ENCODE data around the gene PBXIP1.

Gene PBXIP1

DNA sequence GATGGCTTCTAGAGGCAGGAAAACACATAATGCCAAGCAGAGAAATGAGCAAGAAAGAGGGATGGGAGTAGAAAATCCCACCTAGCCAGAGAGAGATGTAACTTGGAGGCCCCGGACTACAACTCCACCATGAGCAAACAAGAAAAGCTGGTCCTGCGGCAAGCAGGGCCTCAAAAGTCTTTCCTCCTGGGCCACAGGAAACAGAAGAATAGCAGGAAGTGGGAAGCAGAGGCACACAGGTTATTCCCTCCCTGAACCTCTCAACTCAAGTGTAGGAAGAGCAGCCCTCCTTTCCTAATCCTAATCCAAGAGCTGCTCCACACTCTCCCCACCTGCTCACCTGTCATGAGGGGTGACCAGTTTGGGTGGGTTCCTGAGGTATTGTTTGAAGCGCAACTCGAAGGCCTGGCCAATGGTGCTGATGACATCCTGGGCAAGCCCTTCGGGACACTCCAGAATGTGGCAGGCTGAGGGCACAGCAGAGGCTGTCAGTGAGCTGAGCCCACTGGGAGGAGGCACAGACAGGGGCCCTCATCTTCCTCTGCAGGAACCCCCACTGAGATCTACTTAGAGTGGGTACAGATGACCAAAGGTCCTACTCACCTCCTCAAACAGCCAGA is 11.5 kb upstream of the PBXIP1 start (continued):
- TF ChIP-seq BACH2 (CRISPR knock-in tag; IDR thresholded peaks at IDR 0.05; ENCODE audit: borderline replicate concordance) (no peak), TCF4 (CRISPR knock-in tag; IDR thresholded peaks at IDR 0.05; ENCODE audit: borderline replicate concordance) (no peak)

DNA sequence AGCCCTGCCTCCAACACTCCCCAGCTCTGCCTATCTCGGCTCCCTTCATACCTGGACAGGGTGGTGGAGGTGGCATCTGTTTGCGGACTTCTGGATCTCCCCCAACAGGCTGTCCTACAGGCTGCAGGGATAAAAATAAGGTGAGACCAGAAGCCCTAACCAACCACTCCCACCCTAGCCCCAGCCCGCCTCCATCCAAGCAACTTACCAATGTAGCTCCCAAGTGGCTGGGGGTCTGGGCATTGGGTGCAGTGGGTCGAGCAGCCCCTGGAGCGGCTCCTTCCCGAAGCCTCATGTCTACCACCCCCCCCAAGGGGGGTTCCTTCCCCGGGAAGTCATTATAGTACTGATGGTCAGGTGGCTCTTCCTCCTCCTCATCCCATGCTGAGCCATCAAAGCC is 10.2 kb upstream of the PBXIP1 start:
- no peak for TF ChIP-seq ZNF565 (CRISPR knock-in tag; conservative IDR thresholded peaks at IDR 0.05; ENCODE audit: low read depth)
- TF ChIP-seq ISL1 (CRISPR knock-in tag; IDR thresholded peaks at IDR 0.05): no peak
- TF ChIP-seq ZFP30 (CRISPR knock-in tag; IDR thresholded peaks at IDR 0.05): no peak
- no peak for TF ChIP-seq TCF4 (CRISPR knock-in tag; IDR thresholded peaks at IDR 0.05; ENCODE audit: borderline replicate concordance)
- TF ChIP-seq SNAI2 (CRISPR knock-in tag; IDR thresholded peaks at IDR 0.05): no peak
- TF ChIP-seq TOX (CRISPR knock-in tag; IDR thresholded peaks at IDR 0.05; ENCODE audit: borderline replicate concordance): no peak
- no peak for TF ChIP-seq ZNF8 (CRISPR knock-in tag; IDR thresholded peaks at IDR 0.05)
- no peak for TF ChIP-seq ZC3H10 (CRISPR knock-in tag; IDR thresholded peaks at IDR 0.05)
- no peak for TF ChIP-seq OSR1 (CRISPR knock-in tag; IDR thresholded peaks at IDR 0.05)
- TF ChIP-seq ARNTL (CRISPR knock-in tag; IDR thresholded peaks at IDR 0.05; ENCODE audit: borderline replicate concordance, low read depth): no peak
- no peak for TF ChIP-seq ZNF70 (CRISPR knock-in tag; IDR thresholded peaks at IDR 0.05)
- TF ChIP-seq, protein P1, sequence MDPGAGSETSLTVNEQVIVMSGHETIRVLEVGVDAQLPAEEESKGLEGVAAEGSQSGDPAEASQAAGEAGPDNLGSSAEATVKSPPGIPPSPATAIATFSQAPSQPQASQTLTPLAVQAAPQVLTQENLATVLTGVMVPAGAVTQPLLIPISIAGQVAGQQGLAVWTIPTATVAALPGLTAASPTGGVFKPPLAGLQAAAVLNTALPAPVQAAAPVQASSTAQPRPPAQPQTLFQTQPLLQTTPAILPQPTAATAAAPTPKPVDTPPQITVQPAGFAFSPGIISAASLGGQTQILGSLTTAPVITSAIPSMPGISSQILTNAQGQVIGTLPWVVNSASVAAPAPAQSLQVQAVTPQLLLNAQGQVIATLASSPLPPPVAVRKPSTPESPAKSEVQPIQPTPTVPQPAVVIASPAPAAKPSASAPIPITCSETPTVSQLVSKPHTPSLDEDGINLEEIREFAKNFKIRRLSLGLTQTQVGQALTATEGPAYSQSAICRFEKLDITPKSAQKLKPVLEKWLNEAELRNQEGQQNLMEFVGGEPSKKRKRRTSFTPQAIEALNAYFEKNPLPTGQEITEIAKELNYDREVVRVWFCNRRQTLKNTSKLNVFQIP (CRISPR knock-in tag; IDR thresholded peaks at IDR 0.05; ENCODE audit: borderline replicate concordance, low read depth): no peak
- TF ChIP-seq, protein P2, sequence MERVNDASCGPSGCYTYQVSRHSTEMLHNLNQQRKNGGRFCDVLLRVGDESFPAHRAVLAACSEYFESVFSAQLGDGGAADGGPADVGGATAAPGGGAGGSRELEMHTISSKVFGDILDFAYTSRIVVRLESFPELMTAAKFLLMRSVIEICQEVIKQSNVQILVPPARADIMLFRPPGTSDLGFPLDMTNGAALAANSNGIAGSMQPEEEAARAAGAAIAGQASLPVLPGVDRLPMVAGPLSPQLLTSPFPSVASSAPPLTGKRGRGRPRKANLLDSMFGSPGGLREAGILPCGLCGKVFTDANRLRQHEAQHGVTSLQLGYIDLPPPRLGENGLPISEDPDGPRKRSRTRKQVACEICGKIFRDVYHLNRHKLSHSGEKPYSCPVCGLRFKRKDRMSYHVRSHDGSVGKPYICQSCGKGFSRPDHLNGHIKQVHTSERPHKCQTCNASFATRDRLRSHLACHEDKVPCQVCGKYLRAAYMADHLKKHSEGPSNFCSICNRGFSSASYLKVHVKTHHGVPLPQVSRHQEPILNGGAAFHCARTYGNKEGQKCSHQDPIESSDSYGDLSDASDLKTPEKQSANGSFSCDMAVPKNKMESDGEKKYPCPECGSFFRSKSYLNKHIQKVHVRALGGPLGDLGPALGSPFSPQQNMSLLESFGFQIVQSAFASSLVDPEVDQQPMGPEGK (CRISPR knock-in tag; IDR thresholded peaks at IDR 0.05; ENCODE audit: borderline replicate concordance): no peak
- no peak for ATAC-seq

DNA sequence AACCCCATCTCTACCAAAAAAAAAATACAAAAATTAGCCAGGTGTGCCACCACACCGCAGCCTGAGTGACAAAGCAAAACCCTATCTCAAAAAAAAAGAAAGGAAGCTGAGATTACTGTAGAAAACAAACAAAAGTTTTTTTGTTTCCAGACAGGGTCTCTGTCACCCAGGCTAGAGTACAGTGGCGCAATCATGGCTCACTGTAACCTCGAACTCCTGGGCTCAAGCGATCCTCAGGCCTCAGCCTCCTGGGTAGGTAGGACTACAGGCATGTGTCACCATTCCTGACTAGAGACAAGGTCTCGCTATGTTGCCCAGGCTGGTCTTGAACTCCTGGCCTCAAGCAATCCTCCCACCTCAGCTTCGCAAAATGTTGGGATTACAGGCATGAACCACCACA is 8.5 kb upstream of the PBXIP1 start:
- ATAC-seq: no peak
- TF ChIP-seq BACH2 (CRISPR knock-in tag; IDR thresholded peaks at IDR 0.05; ENCODE audit: borderline replicate concordance) (no peak), ZNF8 (CRISPR knock-in tag; IDR thresholded peaks at IDR 0.05) (no peak), TOX (CRISPR knock-in tag; IDR thresholded peaks at IDR 0.05; ENCODE audit: borderline replicate concordance) (no peak), OSR1 (CRISPR knock-in tag; IDR thresholded peaks at IDR 0.05) (no peak), ARNTL (CRISPR knock-in tag; IDR thresholded peaks at IDR 0.05; ENCODE audit: borderline replicate concordance, low read depth) (no peak), ESRRG (CRISPR knock-in tag; IDR thresholded peaks at IDR 0.05) (no peak), ZFP3 (CRISPR knock-in tag; IDR thresholded peaks at IDR 0.05) (no peak), RARB (CRISPR knock-in tag; IDR thresholded peaks at IDR 0.05) (no peak), ZFP30 (CRISPR knock-in tag; IDR thresholded peaks at IDR 0.05) (no peak), GLIS3 (CRISPR knock-in tag; IDR thresholded peaks at IDR 0.05) (no peak), ZC3H10 (CRISPR knock-in tag; IDR thresholded peaks at IDR 0.05) (no peak), ZNF565 (CRISPR knock-in tag; conservative IDR thresholded peaks at IDR 0.05; ENCODE audit: low read depth) (no peak)
- TF ChIP-seq, protein P3, sequence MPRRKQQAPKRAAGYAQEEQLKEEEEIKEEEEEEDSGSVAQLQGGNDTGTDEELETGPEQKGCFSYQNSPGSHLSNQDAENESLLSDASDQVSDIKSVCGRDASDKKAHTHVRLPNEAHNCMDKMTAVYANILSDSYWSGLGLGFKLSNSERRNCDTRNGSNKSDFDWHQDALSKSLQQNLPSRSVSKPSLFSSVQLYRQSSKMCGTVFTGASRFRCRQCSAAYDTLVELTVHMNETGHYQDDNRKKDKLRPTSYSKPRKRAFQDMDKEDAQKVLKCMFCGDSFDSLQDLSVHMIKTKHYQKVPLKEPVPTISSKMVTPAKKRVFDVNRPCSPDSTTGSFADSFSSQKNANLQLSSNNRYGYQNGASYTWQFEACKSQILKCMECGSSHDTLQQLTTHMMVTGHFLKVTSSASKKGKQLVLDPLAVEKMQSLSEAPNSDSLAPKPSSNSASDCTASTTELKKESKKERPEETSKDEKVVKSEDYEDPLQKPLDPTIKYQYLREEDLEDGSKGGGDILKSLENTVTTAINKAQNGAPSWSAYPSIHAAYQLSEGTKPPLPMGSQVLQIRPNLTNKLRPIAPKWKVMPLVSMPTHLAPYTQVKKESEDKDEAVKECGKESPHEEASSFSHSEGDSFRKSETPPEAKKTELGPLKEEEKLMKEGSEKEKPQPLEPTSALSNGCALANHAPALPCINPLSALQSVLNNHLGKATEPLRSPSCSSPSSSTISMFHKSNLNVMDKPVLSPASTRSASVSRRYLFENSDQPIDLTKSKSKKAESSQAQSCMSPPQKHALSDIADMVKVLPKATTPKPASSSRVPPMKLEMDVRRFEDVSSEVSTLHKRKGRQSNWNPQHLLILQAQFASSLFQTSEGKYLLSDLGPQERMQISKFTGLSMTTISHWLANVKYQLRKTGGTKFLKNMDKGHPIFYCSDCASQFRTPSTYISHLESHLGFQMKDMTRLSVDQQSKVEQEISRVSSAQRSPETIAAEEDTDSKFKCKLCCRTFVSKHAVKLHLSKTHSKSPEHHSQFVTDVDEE (CRISPR knock-in tag; IDR thresholded peaks at IDR 0.05): no peak
- TF ChIP-seq, protein P2 (CRISPR knock-in tag; IDR thresholded peaks at IDR 0.05; ENCODE audit: borderline replicate concordance): no peak
- TF ChIP-seq, protein P4, sequence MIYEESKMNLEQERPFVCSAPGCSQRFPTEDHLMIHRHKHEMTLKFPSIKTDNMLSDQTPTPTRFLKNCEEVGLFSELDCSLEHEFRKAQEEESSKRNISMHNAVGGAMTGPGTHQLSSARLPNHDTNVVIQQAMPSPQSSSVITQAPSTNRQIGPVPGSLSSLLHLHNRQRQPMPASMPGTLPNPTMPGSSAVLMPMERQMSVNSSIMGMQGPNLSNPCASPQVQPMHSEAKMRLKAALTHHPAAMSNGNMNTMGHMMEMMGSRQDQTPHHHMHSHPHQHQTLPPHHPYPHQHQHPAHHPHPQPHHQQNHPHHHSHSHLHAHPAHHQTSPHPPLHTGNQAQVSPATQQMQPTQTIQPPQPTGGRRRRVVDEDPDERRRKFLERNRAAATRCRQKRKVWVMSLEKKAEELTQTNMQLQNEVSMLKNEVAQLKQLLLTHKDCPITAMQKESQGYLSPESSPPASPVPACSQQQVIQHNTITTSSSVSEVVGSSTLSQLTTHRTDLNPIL (CRISPR knock-in tag; IDR thresholded peaks at IDR 0.05; ENCODE audit: low read depth): no peak
- TF ChIP-seq, protein P5, sequence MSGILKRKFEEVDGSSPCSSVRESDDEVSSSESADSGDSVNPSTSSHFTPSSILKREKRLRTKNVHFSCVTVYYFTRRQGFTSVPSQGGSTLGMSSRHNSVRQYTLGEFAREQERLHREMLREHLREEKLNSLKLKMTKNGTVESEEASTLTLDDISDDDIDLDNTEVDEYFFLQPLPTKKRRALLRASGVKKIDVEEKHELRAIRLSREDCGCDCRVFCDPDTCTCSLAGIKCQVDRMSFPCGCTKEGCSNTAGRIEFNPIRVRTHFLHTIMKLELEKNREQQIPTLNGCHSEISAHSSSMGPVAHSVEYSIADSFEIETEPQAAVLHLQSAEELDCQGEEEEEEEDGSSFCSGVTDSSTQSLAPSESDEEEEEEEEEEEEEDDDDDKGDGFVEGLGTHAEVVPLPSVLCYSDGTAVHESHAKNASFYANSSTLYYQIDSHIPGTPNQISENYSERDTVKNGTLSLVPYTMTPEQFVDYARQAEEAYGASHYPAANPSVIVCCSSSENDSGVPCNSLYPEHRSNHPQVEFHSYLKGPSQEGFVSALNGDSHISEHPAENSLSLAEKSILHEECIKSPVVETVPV (CRISPR knock-in tag; IDR thresholded peaks at IDR 0.05): no peak
- TF ChIP-seq, protein P1 (CRISPR knock-in tag; IDR thresholded peaks at IDR 0.05; ENCODE audit: borderline replicate concordance, low read depth): no peak

Measured in SK-N-SH treated with all-trans-retinoic acid at 6 μM for 48 hours (cell line).